Adrenal gland (tissue), 12 donors: ENCODE data around the gene TM4SF4. TPM values are rescaled to one million over a fixed set of nuclear protein-coding genes. Genes with fewer than 3 reads are reported as not detected.

Source experiments
- DNase-seq, 7 donors: peaks; one replicate each; pipeline ENCODE4 v3.0.0-alpha.2; 2019 to 2020
- H3K27ac ChIP-seq, 5 donors: fragments of 200-600 bp; sonication (generic) in 4 of 5; 1 replicate in 3 of 5; 2 replicates in 2 of 5; pipeline versions ENCODE4 v1.5.1 to v1.8.0; 2016 to 2020; ENCODE audit warnings: mild to moderate bottlenecking in 1 of 5
- H3K27me3 ChIP-seq: fragments of 200-600 bp; 2 replicates; pipeline ENCODE4 v1.8.0; 2021
- H3K36me3 ChIP-seq, 2 donors: fragments of 200-600 bp; replicated peaks in 1 of 2; 1 replicate in 1 of 2; 2 replicates in 1 of 2; pipeline versions ENCODE4 v1.5.1 to v1.8.0; 2018 to 2022
- H3K4me1 ChIP-seq, 2 donors: fragments of 200-600 bp; replicated peaks in 1 of 2; 1 replicate in 1 of 2; 2 replicates in 1 of 2; pipeline versions ENCODE4 v1.5.1 to v1.8.0; 2018 to 2021
- H3K4me3 ChIP-seq, 4 donors: fragments of 200-600 bp; sonication (generic) in 3 of 4; one replicate each; pipeline ENCODE4 v1.5.1; 2016 to 2018
- H3K9me3 ChIP-seq, 3 donors: fragments of 200-600 bp; sonication (generic) in 1 of 3; replicated peaks in 1 of 3; 1 replicate in 2 of 3; 2 replicates in 1 of 3; pipeline versions ENCODE4 v1.5.1 to v1.8.0; 2016 to 2021
- CTCF ChIP-seq, 6 experiments: fragments of 450-650 bp in 4 of 6; fragments of 200-600 bp in 2 of 6; sonication (generic) in 1 of 6; IDR thresholded peaks; 1 replicate in 5 of 6; 2 replicates in 1 of 6; pipeline versions ENCODE4 v1.5.1 to v1.8.0; 2016 to 2021; ENCODE audit warnings: antibody characterized with exemption in 6 of 6, mild to moderate bottlenecking in 2 of 6, moderate library complexity in 1 of 6
- POLR2A ChIP-seq, 2 donors: fragments of 450-650 bp; IDR thresholded peaks; one replicate each; pipeline ENCODE4 v1.6.1; 2017; ENCODE audit warnings: antibody characterized with exemption in 2 of 2, mild to moderate bottlenecking in 2 of 2, moderate library complexity in 1 of 2
- WGBS, 4 donors: extraction: QIAGEN DNeasy Blood & Tissue Kit in 2 of 4; methylation state at CpG; one replicate each; pipeline versions ENCODE4 v1.1.5 to v1.1.7; 2013 to 2017; 5-methylcytosine and 5-hydroxymethylcytosine counted together
- intact Hi-C, 2 donors: fragments of 100-400 bp; cut with DNase I; formaldehyde crosslinking; loops; one replicate each; pipeline versions ENCODE4 v1.14.1 to v1.15.0; 2022 to 2023
- polyA plus RNA-seq, 3 donors: library from polyadenylated mRNA; stranded (reverse); fragments of 200-250 nt in 2 of 3; fragments of 350-450 nt in 1 of 3; fragmentation: Illumina TruSeq in 1 of 3; extraction: RNeasy Lipid Tissue Mini Kit (QIAGEN cat#74804) in 1 of 3; gene quantifications; one replicate each; pipeline ENCODE4 v1.2.3, GENCODE V29; 2013 to 2014
- total RNA-seq, 9 donors: library from RNA; depleted of rRNA in 4 of 9; stranded (reverse); fragments of >200 nt in 4 of 9; fragments of 120-200 nt in 1 of 9; fragmentation: NEBNext Ultra II Directional in 1 of 9; extraction: Animal tissue kit (Norgen Biotek cat#: 25700) in 1 of 9; gene quantifications; one replicate each; pipeline versions ENCODE4 v1.1.0 to v1.2.4, GENCODE V29; 2013 to 2023
- donor health status: healthy with polysubstance abuse.
- donor health status: Bipolar disorder and iron deficiency.
- donor health status: DM: yes; HTN: yes; CAD: no.
- donor health status: DM: no; HTN: no; CAD: no.
- donor health status: DM: no; HTN: no; CAD: no.
- donor health status: DM: yes; HTN: yes; CAD: no.

TM4SF4 gene
- total and polyA plus RNA-seq, 12 donors, result 0.08 to 2.2 (median 0.96) TPM; not detected in 3

- intact Hi-C loops, result loop anchor here in 1 of 2 donors (5.0 kb wide), 1 partner anchor 193 kb away; no protein-coding TSS in a partner anchor
Measured at GRCh38 chr3:149529099-149529498, 54.6 kb downstream of the TM4SF4 start.

GRCh38 chr3:149532489-149533180 is 58.1 kb downstream of the TM4SF4 start:
- intact Hi-C loops, result no loop called here
- Histone ChIP-seq H3K27me3 (no peaks in the 10 kb centered on the region), H3K4me3 (peak overlapping the region in 1 of 4 donors; percentile 13), H3K9me3 (no peaks in the 10 kb centered on the region), H3K4me1 (peaks cover 14 to 41% of the 10 kb centered on the region in 2 donors), H3K36me3 (no peaks in the 10 kb centered on the region), H3K27ac (peak overlapping the region in 2 of 5 donors; percentile 8 to 27)
- WGBS, 4 donors, result 19 to 34% (median 24%) methylated on average over 6 to 8 of the region's 8 CpGs
- TF ChIP-seq CTCF (IDR thresholded peaks at IDR 0.05), result no peak
- TF ChIP-seq POLR2A (IDR thresholded peaks at IDR 0.05), result no peak
- DNase-seq, result peak in 4 of 7 donors; percentile 29 to 35 (median 32)

More at GRCh38 chr3:149529099-149529498, 54.6 kb downstream of the TM4SF4 start:
- peaks cover 10 to 19% of the 10 kb centered on the region in 2 donors for H3K4me1 ChIP-seq
- H3K27me3 ChIP-seq, result no peaks in the 10 kb centered on the region
- WGBS, 4 donors, result 86 to 98% (median 92%) methylated on average over 2 of the region's 2 CpGs
- no peaks in the 10 kb centered on the region for H3K9me3 ChIP-seq
- TF ChIP-seq CTCF (IDR thresholded peaks at IDR 0.05) (no peak), POLR2A (IDR thresholded peaks at IDR 0.05) (no peak)
- no peak for DNase-seq
- no peak overlapping the region for H3K4me3 ChIP-seq
- no peak overlapping the region for H3K27ac ChIP-seq
- peaks cover 0 to 13% of the 10 kb centered on the region in 2 donors for H3K36me3 ChIP-seq

GRCh38 chr3:149534082-149534481 is 59.6 kb downstream of the TM4SF4 start:
- no peak for DNase-seq
- H3K4me3 ChIP-seq, result no peak overlapping the region
- no peaks in the 10 kb centered on the region for H3K9me3 ChIP-seq
- peaks cover 14 to 41% of the 10 kb centered on the region in 2 donors for H3K4me1 ChIP-seq
- no peaks in the 10 kb centered on the region for H3K27me3 ChIP-seq
- 90 to 98% (median 94%) methylated on average over 4 of the region's 4 CpGs for WGBS, 4 donors
- intact Hi-C loops, result no loop called here
- no peak for TF ChIP-seq POLR2A (IDR thresholded peaks at IDR 0.05)
- TF ChIP-seq CTCF (IDR thresholded peaks at IDR 0.05), result no peak
- H3K36me3 ChIP-seq, result no peaks in the 10 kb centered on the region
- peak overlapping the region in 1 of 5 donors; percentile 59 for H3K27ac ChIP-seq

- TF ChIP-seq POLR2A (IDR thresholded peaks at IDR 0.05) (no peak), CTCF (IDR thresholded peaks at IDR 0.05) (no peak)
- DNase-seq, result no peak
- 38 to 49% (median 46%) methylated on average over 3 of the region's 3 CpGs for WGBS, 4 donors
- no peaks in the 10 kb centered on the region for H3K36me3 ChIP-seq
- no peak overlapping the region for H3K4me3 ChIP-seq
- H3K27me3 ChIP-seq, result no peaks in the 10 kb centered on the region
- H3K27ac ChIP-seq, result peak overlapping the region in 2 of 5 donors; percentile 11 to 59
- peaks cover 14 to 41% of the 10 kb centered on the region in 2 donors for H3K4me1 ChIP-seq
- no peaks in the 10 kb centered on the region for H3K9me3 ChIP-seq
- intact Hi-C loops, result no loop called here
Measured at GRCh38 chr3:149534671-149535332, 60.3 kb downstream of the TM4SF4 start.
